Measurements from ENCODE around the gene NR1D1. TPM values are rescaled to one million over a fixed set of nuclear protein-coding genes. Genes with fewer than 3 reads are reported as not detected.

The NR1D1 gene
- total and polyA plus RNA-seq, 2 of the 13 experiments (the other 11 are each of a cell fraction or from before 2014, with no cell fraction given) = 2.1 to 2.7 TPM

GRCh38 chr17:40121181-40122135 lies 21.1 kb upstream of the NR1D1 start, which contains the start of gene MSL1 (continued):
- TF ChIP-seq, protein P1, sequence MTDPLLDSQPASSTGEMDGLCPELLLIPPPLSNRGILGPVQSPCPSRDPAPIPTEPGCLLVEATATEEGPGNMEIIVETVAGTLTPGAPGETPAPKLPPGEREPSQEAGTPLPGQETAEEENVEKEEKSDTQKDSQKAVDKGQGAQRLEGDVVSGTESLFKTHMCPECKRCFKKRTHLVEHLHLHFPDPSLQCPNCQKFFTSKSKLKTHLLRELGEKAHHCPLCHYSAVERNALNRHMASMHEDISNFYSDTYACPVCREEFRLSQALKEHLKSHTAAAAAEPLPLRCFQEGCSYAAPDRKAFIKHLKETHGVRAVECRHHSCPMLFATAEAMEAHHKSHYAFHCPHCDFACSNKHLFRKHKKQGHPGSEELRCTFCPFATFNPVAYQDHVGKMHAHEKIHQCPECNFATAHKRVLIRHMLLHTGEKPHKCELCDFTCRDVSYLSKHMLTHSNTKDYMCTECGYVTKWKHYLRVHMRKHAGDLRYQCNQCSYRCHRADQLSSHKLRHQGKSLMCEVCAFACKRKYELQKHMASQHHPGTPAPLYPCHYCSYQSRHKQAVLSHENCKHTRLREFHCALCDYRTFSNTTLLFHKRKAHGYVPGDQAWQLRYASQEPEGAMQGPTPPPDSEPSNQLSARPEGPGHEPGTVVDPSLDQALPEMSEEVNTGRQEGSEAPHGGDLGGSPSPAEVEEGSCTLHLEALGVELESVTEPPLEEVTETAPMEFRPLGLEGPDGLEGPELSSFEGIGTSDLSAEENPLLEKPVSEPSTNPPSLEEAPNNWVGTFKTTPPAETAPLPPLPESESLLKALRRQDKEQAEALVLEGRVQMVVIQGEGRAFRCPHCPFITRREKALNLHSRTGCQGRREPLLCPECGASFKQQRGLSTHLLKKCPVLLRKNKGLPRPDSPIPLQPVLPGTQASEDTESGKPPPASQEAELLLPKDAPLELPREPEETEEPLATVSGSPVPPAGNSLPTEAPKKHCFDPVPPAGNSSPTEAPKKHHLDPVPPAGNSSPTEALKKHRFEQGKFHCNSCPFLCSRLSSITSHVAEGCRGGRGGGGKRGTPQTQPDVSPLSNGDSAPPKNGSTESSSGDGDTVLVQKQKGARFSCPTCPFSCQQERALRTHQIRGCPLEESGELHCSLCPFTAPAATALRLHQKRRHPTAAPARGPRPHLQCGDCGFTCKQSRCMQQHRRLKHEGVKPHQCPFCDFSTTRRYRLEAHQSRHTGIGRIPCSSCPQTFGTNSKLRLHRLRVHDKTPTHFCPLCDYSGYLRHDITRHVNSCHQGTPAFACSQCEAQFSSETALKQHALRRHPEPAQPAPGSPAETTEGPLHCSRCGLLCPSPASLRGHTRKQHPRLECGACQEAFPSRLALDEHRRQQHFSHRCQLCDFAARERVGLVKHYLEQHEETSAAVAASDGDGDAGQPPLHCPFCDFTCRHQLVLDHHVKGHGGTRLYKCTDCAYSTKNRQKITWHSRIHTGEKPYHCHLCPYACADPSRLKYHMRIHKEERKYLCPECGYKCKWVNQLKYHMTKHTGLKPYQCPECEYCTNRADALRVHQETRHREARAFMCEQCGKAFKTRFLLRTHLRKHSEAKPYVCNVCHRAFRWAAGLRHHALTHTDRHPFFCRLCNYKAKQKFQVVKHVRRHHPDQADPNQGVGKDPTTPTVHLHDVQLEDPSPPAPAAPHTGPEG (CRISPR knock-in tag; IDR thresholded peaks at IDR 0.05) = no peak
- TF ChIP-seq ELF4 (CRISPR knock-in tag; IDR thresholded peaks at IDR 0.05; ENCODE audit: borderline replicate concordance) (no peak), KLF11 (CRISPR knock-in tag; IDR thresholded peaks at IDR 0.05) (no peak), MLX (CRISPR knock-in tag; IDR thresholded peaks at IDR 0.05) (no peak), ZNF782 (CRISPR knock-in tag; IDR thresholded peaks at IDR 0.05; ENCODE audit: borderline replicate concordance) (no peak), ZNF557 (CRISPR knock-in tag; IDR thresholded peaks at IDR 0.05) (no peak), MED8 (CRISPR knock-in tag; IDR thresholded peaks at IDR 0.05; ENCODE audit: insufficient replicate concordance) (peak; percentile 61), SP2 (CRISPR knock-in tag; IDR thresholded peaks at IDR 0.05) (no peak), ZUFSP (CRISPR knock-in tag; IDR thresholded peaks at IDR 0.05; ENCODE audit: borderline replicate concordance) (no peak), EEA1 (CRISPR knock-in tag; IDR thresholded peaks at IDR 0.05; ENCODE audit: borderline replicate concordance) (0 out of 2 replicates have a peak, but pooled peaks have one; percentile 21), ZNF124 (CRISPR knock-in tag; IDR thresholded peaks at IDR 0.05) (no peak), ARNT2 (CRISPR knock-in tag; IDR thresholded peaks at IDR 0.05; ENCODE audit: low read depth) (0 out of 2 replicates have a peak, but pooled peaks have one; percentile 62), SRY (CRISPR knock-in tag; IDR thresholded peaks at IDR 0.05) (no peak), ZNF788 (CRISPR knock-in tag; IDR thresholded peaks at IDR 0.05; ENCODE audit: borderline replicate concordance) (no peak), SRF (IDR thresholded peaks at IDR 0.05; ENCODE audit: low read depth, low read length) (no peak)
- TF ChIP-seq, protein P2, sequence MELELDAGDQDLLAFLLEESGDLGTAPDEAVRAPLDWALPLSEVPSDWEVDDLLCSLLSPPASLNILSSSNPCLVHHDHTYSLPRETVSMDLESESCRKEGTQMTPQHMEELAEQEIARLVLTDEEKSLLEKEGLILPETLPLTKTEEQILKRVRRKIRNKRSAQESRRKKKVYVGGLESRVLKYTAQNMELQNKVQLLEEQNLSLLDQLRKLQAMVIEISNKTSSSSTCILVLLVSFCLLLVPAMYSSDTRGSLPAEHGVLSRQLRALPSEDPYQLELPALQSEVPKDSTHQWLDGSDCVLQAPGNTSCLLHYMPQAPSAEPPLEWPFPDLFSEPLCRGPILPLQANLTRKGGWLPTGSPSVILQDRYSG (CRISPR knock-in tag; IDR thresholded peaks at IDR 0.05) = no peak
- TF ChIP-seq, protein P3, sequence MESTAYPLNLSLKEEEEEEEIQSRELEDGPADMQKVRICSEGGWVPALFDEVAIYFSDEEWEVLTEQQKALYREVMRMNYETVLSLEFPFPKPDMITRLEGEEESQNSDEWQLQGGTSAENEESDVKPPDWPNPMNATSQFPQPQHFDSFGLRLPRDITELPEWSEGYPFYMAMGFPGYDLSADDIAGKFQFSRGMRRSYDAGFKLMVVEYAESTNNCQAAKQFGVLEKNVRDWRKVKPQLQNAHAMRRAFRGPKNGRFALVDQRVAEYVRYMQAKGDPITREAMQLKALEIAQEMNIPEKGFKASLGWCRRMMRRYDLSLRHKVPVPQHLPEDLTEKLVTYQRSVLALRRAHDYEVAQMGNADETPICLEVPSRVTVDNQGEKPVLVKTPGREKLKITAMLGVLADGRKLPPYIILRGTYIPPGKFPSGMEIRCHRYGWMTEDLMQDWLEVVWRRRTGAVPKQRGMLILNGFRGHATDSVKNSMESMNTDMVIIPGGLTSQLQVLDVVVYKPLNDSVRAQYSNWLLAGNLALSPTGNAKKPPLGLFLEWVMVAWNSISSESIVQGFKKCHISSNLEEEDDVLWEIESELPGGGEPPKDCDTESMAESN (CRISPR knock-in tag; conservative IDR thresholded peaks at IDR 0.05) = no peak
